ENCODE measurements around the gene BDKRB1. TPM values are rescaled to one million over a fixed set of nuclear protein-coding genes. Genes with fewer than 3 reads are reported as not detected.

The BDKRB1 gene
- total RNA-seq, 2 experiments from 2014 or later, result not detected

- Mint-ChIP-seq H3K4me3 (no peak overlapping the region), H3K27me3 (no peaks in the 10 kb centered on the region), H3K36me3 (ENCODE audit: low read depth) (no peaks in the 10 kb centered on the region), H3K4me1 (ENCODE audit: low read depth) (no peaks in the 10 kb centered on the region), H3K9me3 (no peaks in the 10 kb centered on the region), H3K27ac (no peak overlapping the region)
- ATAC-seq (no peak), DNase-seq (no peak)
- CTCF ChIA-PET, result no interaction called here
- intact Hi-C loops (cut with micrococcal nuclease), result no loop called here
- POLR2A ChIA-PET, result no interaction called here
- no peak for TF ChIP-seq CTCF (IDR thresholded peaks at IDR 0.05)
These were observed 11.9 kb downstream of the BDKRB1 start for GRCh38 chr14:96267916-96268315.

DNA sequence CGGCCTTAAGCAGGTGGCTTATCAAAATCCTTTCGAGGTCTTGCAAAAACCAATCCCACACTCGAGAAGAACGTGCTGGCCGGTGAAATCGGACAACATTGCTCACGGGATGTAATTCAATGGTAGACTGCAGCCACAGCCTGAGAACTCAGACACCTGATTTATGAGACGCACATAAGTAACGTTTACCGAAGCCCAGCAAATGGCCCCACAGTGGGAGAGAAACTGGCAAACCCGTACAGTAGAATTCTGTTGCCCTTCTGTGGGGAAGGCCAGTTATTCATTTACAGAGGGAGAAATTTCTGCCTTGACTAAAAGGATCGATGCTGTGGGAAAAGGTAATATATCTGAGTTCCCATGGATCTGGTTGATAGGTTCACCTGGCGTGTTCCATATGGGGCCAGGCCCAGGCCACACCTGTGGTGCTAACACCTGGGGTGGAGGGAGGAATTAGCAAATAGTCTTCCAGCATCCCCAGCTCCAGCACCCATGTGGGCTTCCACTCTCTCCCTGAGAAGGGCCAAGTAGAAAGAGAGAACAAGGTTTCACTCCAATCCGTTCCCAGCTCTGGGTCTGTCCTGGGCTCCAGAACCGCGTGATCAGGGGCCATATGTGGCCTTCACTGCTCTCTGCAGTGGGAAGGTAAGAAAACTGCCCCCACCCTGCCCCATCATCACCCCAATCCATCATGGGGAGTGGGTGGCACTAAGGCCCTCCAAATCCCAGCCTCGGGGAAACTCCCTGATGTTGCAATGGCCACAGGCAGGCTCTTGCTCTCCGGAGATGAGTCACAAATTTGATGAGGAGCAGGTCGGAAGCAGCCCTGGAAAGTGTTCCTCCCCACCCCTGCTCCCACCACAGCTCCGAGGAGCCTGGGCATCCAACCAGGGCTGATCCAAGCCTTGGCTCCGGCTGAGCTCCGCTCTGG lies 12.7 kb downstream of the BDKRB1 start:
- no peak for TF ChIP-seq CTCF (IDR thresholded peaks at IDR 0.05)
- Mint-ChIP-seq H3K4me1 (ENCODE audit: low read depth) (no peaks in the 10 kb centered on the region), H3K27ac (no peak overlapping the region), H3K9me3 (no peaks in the 10 kb centered on the region), H3K4me3 (no peak overlapping the region), H3K27me3 (no peaks in the 10 kb centered on the region), H3K36me3 (ENCODE audit: low read depth) (no peaks in the 10 kb centered on the region)
- ATAC-seq (no peak), DNase-seq (no peak)
- POLR2A ChIA-PET, result no interaction called here
- CTCF ChIA-PET, result no interaction called here
- intact Hi-C loops (cut with micrococcal nuclease), result no loop called here

GRCh38 chr14:96269359-96269710 lies 13.3 kb downstream of the BDKRB1 start:
- DNase-seq (no peak), ATAC-seq (no peak)
- ChIA-PET POLR2A (no interaction called here), CTCF (no interaction called here)
- Mint-ChIP-seq H3K36me3 (ENCODE audit: low read depth) (no peaks in the 10 kb centered on the region), H3K9me3 (no peaks in the 10 kb centered on the region), H3K4me1 (ENCODE audit: low read depth) (no peaks in the 10 kb centered on the region), H3K27ac (no peak overlapping the region), H3K4me3 (no peak overlapping the region), H3K27me3 (no peaks in the 10 kb centered on the region)
- intact Hi-C loops (cut with micrococcal nuclease), result no loop called here
- TF ChIP-seq CTCF (IDR thresholded peaks at IDR 0.05), result no peak

- Mint-ChIP-seq H3K4me1 (ENCODE audit: low read depth) (peaks cover 2% of the 10 kb centered on the region), H3K36me3 (ENCODE audit: low read depth) (no peaks in the 10 kb centered on the region), H3K4me3 (no peak overlapping the region), H3K27ac (no peak overlapping the region), H3K27me3 (no peaks in the 10 kb centered on the region), H3K9me3 (no peaks in the 10 kb centered on the region)
- no peak for TF ChIP-seq CTCF (IDR thresholded peaks at IDR 0.05)
- intact Hi-C loops (cut with micrococcal nuclease), result no loop called here
- ChIA-PET POLR2A (interaction anchor here (1.1 kb wide), 1 partner anchor 160 kb away, joined by 3 read pairs; no protein-coding TSS in a partner anchor), CTCF (no interaction called here)
- ATAC-seq (no peak), DNase-seq (no peak)
These were observed 14.8 kb downstream of the BDKRB1 start for GRCh38 chr14:96270565-96271420.

DNA sequence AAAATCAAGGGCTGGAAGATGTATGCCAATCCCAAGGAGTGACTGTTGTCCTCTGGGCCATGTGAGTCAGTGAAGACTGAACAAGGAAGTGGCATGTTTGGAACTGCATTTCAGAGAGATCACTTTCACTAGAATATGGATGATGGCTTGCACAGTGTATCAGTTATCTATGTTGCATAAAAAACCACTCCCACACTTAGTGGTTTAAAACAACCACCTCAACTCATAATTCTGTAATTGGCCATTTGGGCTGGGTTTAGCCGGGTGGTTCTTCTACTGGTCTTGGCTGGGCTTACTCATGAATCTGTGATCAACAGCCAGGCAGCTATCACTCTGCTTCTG lies 15.4 kb downstream of the BDKRB1 start:
- CTCF ChIA-PET, result interaction anchor here (1.5 kb wide), 1 partner anchor 171 kb away, joined by 6 read pairs; no protein-coding TSS in a partner anchor
- Mint-ChIP-seq H3K36me3 (ENCODE audit: low read depth) (no peaks in the 10 kb centered on the region), H3K4me3 (no peak overlapping the region), H3K27ac (no peak overlapping the region), H3K27me3 (peaks cover 1% of the 10 kb centered on the region), H3K9me3 (no peaks in the 10 kb centered on the region), H3K4me1 (ENCODE audit: low read depth) (peaks cover 2% of the 10 kb centered on the region)
- intact Hi-C loops (cut with micrococcal nuclease), result no loop called here
- POLR2A ChIA-PET, result interaction anchor here (1.1 kb wide), 1 partner anchor 161 kb away, joined by 3 read pairs; no protein-coding TSS in a partner anchor
- ATAC-seq, result no peak
- DNase-seq, result no peak
- TF ChIP-seq CTCF (IDR thresholded peaks at IDR 0.05), result no peak
